ENCODE data around the gene THAP4.
"Not testable (repeated sequence)": the region's sequence is repeated elsewhere in the genome, so short reads cannot be mapped to it uniquely, and the experiment has no call there.

THAP4 gene

GRCh38 chr2:241574911-241575623, 61.9 kb downstream of the THAP4 start:
- DNase-seq = no peak
- no peak for TF ChIP-seq CTCF (IDR thresholded peaks at IDR 0.05; ENCODE audit: low read depth, low read length, missing control alignments)
- no peaks in the 10 kb centered on the region for H3K27me3 ChIP-seq (replicated peaks)
- H3K27ac ChIP-seq = no peak overlapping the region
- H3K4me3 ChIP-seq (ENCODE audit: low read depth, low read length) = no peak overlapping the region
- in situ Hi-C loops (cut with HindIII; ENCODE audit: low pct_ligation_motif_present, low sequenced_read_pairs) = no loop called here
- peaks cover 2% of the 10 kb centered on the region for H3K36me3 ChIP-seq (replicated peaks)

GRCh38 chr2:241573741-241574140, 63.2 kb downstream of the THAP4 start:
- in situ Hi-C loops (cut with HindIII; ENCODE audit: low pct_ligation_motif_present, low sequenced_read_pairs) = no loop called here
- no peak overlapping the region for H3K4me3 ChIP-seq (ENCODE audit: low read depth, low read length)
- TF ChIP-seq CTCF (IDR thresholded peaks at IDR 0.05; ENCODE audit: low read depth, low read length, missing control alignments) = no peak
- no peaks in the 10 kb centered on the region for H3K27me3 ChIP-seq (replicated peaks)
- DNase-seq = no peak
- H3K36me3 ChIP-seq (replicated peaks) = peaks cover 2% of the 10 kb centered on the region
- H3K27ac ChIP-seq = no peak overlapping the region

GRCh38 chr2:241572915-241573651, 63.9 kb downstream of the THAP4 start:
- H3K27me3 ChIP-seq (replicated peaks); in situ Hi-C loops (cut with HindIII; ENCODE audit: low pct_ligation_motif_present, low sequenced_read_pairs); DNase-seq; H3K4me3 ChIP-seq (ENCODE audit: low read depth, low read length); H3K36me3 ChIP-seq (replicated peaks); H3K27ac ChIP-seq: not testable (repeated sequence)

GRCh38 chr2:241571821-241572620, 64.9 kb downstream of the THAP4 start:
- H3K4me3 ChIP-seq (ENCODE audit: low read depth, low read length) = no peak overlapping the region
- peaks cover 2% of the 10 kb centered on the region for H3K36me3 ChIP-seq (replicated peaks)
- H3K27me3 ChIP-seq (replicated peaks) = no peaks in the 10 kb centered on the region
- in situ Hi-C loops (cut with HindIII; ENCODE audit: low pct_ligation_motif_present, low sequenced_read_pairs) = no loop called here
- DNase-seq = no peak
- no peak for TF ChIP-seq CTCF (IDR thresholded peaks at IDR 0.05; ENCODE audit: low read depth, low read length, missing control alignments)
- no peak overlapping the region for H3K27ac ChIP-seq

GRCh38 chr2:241570961-241571581, 65.9 kb downstream of the THAP4 start:
- Histone ChIP-seq H3K4me3 (ENCODE audit: low read depth, low read length) (no peak overlapping the region), H3K27me3 (replicated peaks) (no peaks in the 10 kb centered on the region), H3K36me3 (replicated peaks) (peaks cover 2% of the 10 kb centered on the region), H3K27ac (no peak overlapping the region)
- TF ChIP-seq CTCF (IDR thresholded peaks at IDR 0.05; ENCODE audit: low read depth, low read length, missing control alignments) = no peak
- no peak for DNase-seq
- in situ Hi-C loops (cut with HindIII; ENCODE audit: low pct_ligation_motif_present, low sequenced_read_pairs) = no loop called here
